T1000 (cell line): ENCODE measurements around the gene LAMTOR1.

Experiments used
- DNase-seq: peaks from one replicate; lab custom pipeline; 2025; ENCODE audit warnings: mixed read lengths; lab: John Stamatoyannopoulos, UW

The LAMTOR1 gene

GRCh38 chr11:72081821-72082453 is 21.2 kb downstream of the LAMTOR1 start:
- no peak for DNase-seq

- no peak for DNase-seq
These were observed 21.9 kb downstream of the LAMTOR1 start for GRCh38 chr11:72081184-72081644.

- peak; percentile 99 for DNase-seq
These were observed 22.5 kb downstream of the LAMTOR1 start, which contains the start of the genes LRRC51 and NUMA1 for GRCh38 chr11:72080326-72081183. TSS of gene LRRC51 (plus strand) at chr11:72080850. CDS start at chr11:72089084, 8,234 bp downstream. TSS of gene NUMA1 (minus strand) at chr11:72080542. CDS start at chr11:72035943, 44,599 bp downstream.

GRCh38 chr11:72079819-72080325 is 23.2 kb downstream of the LAMTOR1 start:
- DNase-seq: no peak

- DNase-seq: no peak
These were observed 24.6 kb downstream of the LAMTOR1 start for GRCh38 chr11:72078477-72078876.

GRCh38 chr11:72075756-72076155 is 27.3 kb downstream of the LAMTOR1 start:
- no peak for DNase-seq

GRCh38 chr11:72075109-72075508 is 28.0 kb downstream of the LAMTOR1 start:
- DNase-seq: no peak

GRCh38 chr11:72072348-72072747 is 30.7 kb downstream of the LAMTOR1 start:
- peak; percentile 11 for DNase-seq

GRCh38 chr11:72070491-72070890 is 32.6 kb downstream of the LAMTOR1 start:
- no peak for DNase-seq

GRCh38 chr11:72069787-72070251 is 33.3 kb downstream of the LAMTOR1 start:
- peak; percentile 39 for DNase-seq

- no peak for DNase-seq
These were observed 33.9 kb downstream of the LAMTOR1 start for GRCh38 chr11:72069200-72069599.

- no peak for DNase-seq
These were observed 35.4 kb downstream of the LAMTOR1 start for GRCh38 chr11:72067676-72068075.

GRCh38 chr11:72067266-72067665 is 35.8 kb downstream of the LAMTOR1 start:
- no peak for DNase-seq

GRCh38 chr11:72066855-72067254 is 36.2 kb downstream of the LAMTOR1 start:
- no peak for DNase-seq

- no peak for DNase-seq
These were observed 41.2 kb downstream of the LAMTOR1 start for GRCh38 chr11:72061739-72062396.

GRCh38 chr11:72058416-72059034 is 44.6 kb downstream of the LAMTOR1 start:
- DNase-seq: no peak

GRCh38 chr11:72048766-72049460 is 54.2 kb downstream of the LAMTOR1 start:
- DNase-seq: no peak
